HEK293 (cell line): ENCODE measurements around the gene MARK3.

Source experiments
- BCL11A ChIP-seq: fragments of 450-650 bp; formaldehyde crosslinking; IDR thresholded peaks from 2 replicates; pipeline ENCODE4 v1.5.1; 2016; ENCODE audit warnings: low read depth, missing biosample characterization, missing genetic modification characterization
- FEZF1 ChIP-seq: fragments of 450-650 bp; formaldehyde crosslinking; IDR thresholded peaks from 2 replicates; pipeline ENCODE4 v1.5.1; 2016; ENCODE audit warnings: missing biosample characterization, missing genetic modification characterization
- HOXC10 ChIP-seq: sonication (generic); formaldehyde crosslinking; IDR thresholded peaks from 2 replicates; pipeline ENCODE4 v1.8.1; 2023; ENCODE audit warnings: mild to moderate bottlenecking, missing genetic modification reagents
- KLF1 ChIP-seq: fragments of 450-650 bp; formaldehyde crosslinking; IDR thresholded peaks from 2 replicates; pipeline ENCODE4 v1.5.1; 2016; ENCODE audit warnings: missing biosample characterization, missing genetic modification characterization
- MYNN ChIP-seq: fragments of 450-650 bp; formaldehyde crosslinking; IDR thresholded peaks from 2 replicates; pipeline ENCODE4 v1.5.1; 2016; ENCODE audit warnings: missing biosample characterization, missing genetic modification characterization, borderline replicate concordance
- OSR2 ChIP-seq: fragments of 450-650 bp; formaldehyde crosslinking; IDR thresholded peaks from 2 replicates; pipeline ENCODE4 v1.5.1; 2016; ENCODE audit warnings: missing biosample characterization, missing genetic modification characterization
- RBAK ChIP-seq: fragments of 450-650 bp; formaldehyde crosslinking; IDR thresholded peaks from 2 replicates; pipeline ENCODE4 v1.5.1; 2016; ENCODE audit warnings: missing biosample characterization, missing genetic modification characterization
- SCRT2 ChIP-seq: fragments of 450-650 bp; formaldehyde crosslinking; IDR thresholded peaks from 2 replicates; pipeline ENCODE4 v1.5.1; 2016; ENCODE audit warnings: missing biosample characterization, missing genetic modification characterization
- SP7 ChIP-seq: fragments of 450-650 bp; formaldehyde crosslinking; IDR thresholded peaks from 2 replicates; pipeline ENCODE4 v1.5.1; 2016; ENCODE audit warnings: missing biosample characterization, missing genetic modification characterization
- WT1 ChIP-seq: fragments of 450-650 bp; formaldehyde crosslinking; IDR thresholded peaks from 2 replicates; pipeline ENCODE4 v1.5.1; 2016; ENCODE audit warnings: missing biosample characterization, missing genetic modification characterization
- ZBTB11 ChIP-seq: fragments of 450-650 bp; formaldehyde crosslinking; conservative IDR thresholded peaks from 2 replicates; pipeline ENCODE4 v1.5.1; 2016; ENCODE audit warnings: low read depth, missing biosample characterization, missing genetic modification characterization
- ZBTB20 ChIP-seq: fragments of 450-650 bp; formaldehyde crosslinking; IDR thresholded peaks from 2 replicates; pipeline ENCODE4 v1.5.1; 2016; ENCODE audit warnings: missing biosample characterization, missing genetic modification characterization
- ZEB2 ChIP-seq: fragments of 450-650 bp; formaldehyde crosslinking; IDR thresholded peaks from 2 replicates; pipeline ENCODE4 v1.5.1; 2016; ENCODE audit warnings: missing biosample characterization, missing genetic modification characterization
- ZFP37 ChIP-seq: fragments of 450-650 bp; formaldehyde crosslinking; IDR thresholded peaks from 2 replicates; pipeline ENCODE4 v1.5.1; 2016; ENCODE audit warnings: missing biosample characterization, missing genetic modification characterization
- ZNF146 ChIP-seq: fragments of 450-650 bp; formaldehyde crosslinking; IDR thresholded peaks from 2 replicates; pipeline ENCODE4 v1.5.1; 2016; ENCODE audit warnings: missing biosample characterization, missing genetic modification characterization
- ZNF157 ChIP-seq: fragments of 450-650 bp; formaldehyde crosslinking; IDR thresholded peaks from 2 replicates; pipeline ENCODE4 v1.5.1; 2016; ENCODE audit warnings: missing biosample characterization, missing genetic modification characterization
- ZNF19 ChIP-seq: fragments of 450-650 bp; formaldehyde crosslinking; IDR thresholded peaks from 2 replicates; pipeline ENCODE4; 2016; ENCODE audit warnings: missing biosample characterization, missing genetic modification characterization, low read depth
- ZNF2 ChIP-seq: fragments of 450-650 bp; formaldehyde crosslinking; IDR thresholded peaks from 2 replicates; pipeline ENCODE4 v1.5.1; 2016; ENCODE audit warnings: missing biosample characterization, missing genetic modification characterization
- ZNF202 ChIP-seq: fragments of 450-650 bp; formaldehyde crosslinking; IDR thresholded peaks from 2 replicates; pipeline ENCODE4 v1.5.1; 2016; ENCODE audit warnings: missing biosample characterization, missing genetic modification characterization, borderline replicate concordance
- ZNF324 ChIP-seq: fragments of 450-650 bp; formaldehyde crosslinking; IDR thresholded peaks from 2 replicates; pipeline ENCODE4 v1.5.1; 2016; ENCODE audit warnings: missing biosample characterization, missing genetic modification characterization
- ZNF335 ChIP-seq: fragments of 450-650 bp; formaldehyde crosslinking; conservative IDR thresholded peaks from 2 replicates; pipeline ENCODE4 v1.5.1; 2016; ENCODE audit warnings: missing biosample characterization, missing genetic modification characterization
- ZNF394 ChIP-seq: fragments of 450-650 bp; formaldehyde crosslinking; IDR thresholded peaks from 2 replicates; pipeline ENCODE4 v1.5.1; 2016; ENCODE audit warnings: missing biosample characterization, missing genetic modification characterization, mild to moderate bottlenecking, moderate library complexity, borderline replicate concordance
- ZNF501 ChIP-seq: fragments of 450-650 bp; formaldehyde crosslinking; IDR thresholded peaks from 2 replicates; pipeline ENCODE4 v1.5.1; 2016; ENCODE audit warnings: missing biosample characterization, missing genetic modification characterization
- ZNF561 ChIP-seq: fragments of 450-650 bp; IDR thresholded peaks from 2 replicates; pipeline ENCODE4 v1.5.1; 2018; ENCODE audit warnings: missing biosample characterization, missing genetic modification characterization, borderline replicate concordance
- ZNF623 ChIP-seq: fragments of 450-650 bp; formaldehyde crosslinking; IDR thresholded peaks from 2 replicates; pipeline ENCODE4 v1.5.1; 2016; ENCODE audit warnings: missing biosample characterization, missing genetic modification characterization
- ZNF629 ChIP-seq: fragments of 450-650 bp; formaldehyde crosslinking; IDR thresholded peaks from 2 replicates; pipeline ENCODE4 v1.5.1; 2017; ENCODE audit warnings: missing biosample characterization, missing genetic modification characterization
- ZNF654 ChIP-seq: fragments of 450-650 bp; formaldehyde crosslinking; IDR thresholded peaks from 2 replicates; pipeline ENCODE4 v1.5.1; 2016; ENCODE audit warnings: low read depth, missing biosample characterization, missing genetic modification characterization
- ZNF660 ChIP-seq: fragments of 450-650 bp; IDR thresholded peaks from 2 replicates; pipeline ENCODE4 v1.5.1; 2018; ENCODE audit warnings: missing biosample characterization, mild to moderate bottlenecking, missing genetic modification characterization
- ZNF692 ChIP-seq: fragments of 450-650 bp; formaldehyde crosslinking; IDR thresholded peaks from 2 replicates; pipeline ENCODE4 v1.5.1; 2016; ENCODE audit warnings: missing biosample characterization, missing genetic modification characterization
- ZNF777 ChIP-seq: fragments of 450-650 bp; formaldehyde crosslinking; IDR thresholded peaks from 2 replicates; pipeline ENCODE4 v1.5.1; 2017; ENCODE audit warnings: missing biosample characterization, missing genetic modification characterization, borderline replicate concordance
- ZNF837 ChIP-seq: fragments of 450-650 bp; formaldehyde crosslinking; IDR thresholded peaks from 2 replicates; pipeline ENCODE4 v1.5.1; 2016; ENCODE audit warnings: missing biosample characterization, missing genetic modification characterization
- ZXDB ChIP-seq: fragments of 450-650 bp; formaldehyde crosslinking; IDR thresholded peaks from 2 replicates; pipeline ENCODE4 v1.5.1; 2016; ENCODE audit warnings: missing biosample characterization, missing genetic modification characterization

Gene MARK3

GRCh38 chr14:103520657-103521437 lies 135.6 kb downstream of the MARK3 start (continued):
- TF ChIP-seq ZNF561 (tag by site-specific recombination), result peak; percentile 93; the same call in 1 of the 2 replicates
- no peak for TF ChIP-seq ZNF623 (tag by site-specific recombination)
- TF ChIP-seq SP7, result peak; percentile 94
- peak; percentile 45; the same call in 1 of the 2 replicates for TF ChIP-seq FEZF1 (tag by site-specific recombination)
- no peak for TF ChIP-seq ZNF157 (tag by site-specific recombination)
- peak; percentile 78 for TF ChIP-seq ZNF146
- peak; percentile 98 for TF ChIP-seq ZNF2 (tag by site-specific recombination)
- TF ChIP-seq ZNF394 (tag by site-specific recombination), result peak; percentile 95; the same call in 1 of the 2 replicates
- peak; percentile 100 for TF ChIP-seq ZXDB (tag by site-specific recombination)
- TF ChIP-seq ZBTB20 (tag by site-specific recombination), result peak; percentile 85
- TF ChIP-seq ZNF692, result peak; percentile 99
- no peak for TF ChIP-seq ZNF19 (tag by site-specific recombination)
- TF ChIP-seq OSR2 (tag by site-specific recombination), result peak; percentile 99
- peak; percentile 99 for TF ChIP-seq ZNF629
- peak; percentile 53; the same call in 1 of the 2 replicates for TF ChIP-seq SCRT2 (tag by site-specific recombination)
- TF ChIP-seq MYNN (tag by site-specific recombination), result peak; percentile 48; the same call in 1 of the 2 replicates
- peak; percentile 99 for TF ChIP-seq BCL11A
- TF ChIP-seq ZNF837 (tag by site-specific recombination), result peak; percentile 87
- peak; percentile 72; the same call in 1 of the 2 replicates for TF ChIP-seq ZNF777 (tag by site-specific recombination)
- TF ChIP-seq ZNF654 (tag by site-specific recombination), result no peak
- TF ChIP-seq ZNF324, result peak; percentile 95
- peak; percentile 38; the same call in 1 of the 2 replicates for TF ChIP-seq ZBTB11 (tag by site-specific recombination)
- peak; percentile 30 for TF ChIP-seq ZNF660 (tag by site-specific recombination)
- TF ChIP-seq HOXC10 (CRISPR knock-in tag), result no peak
- 0 out of 2 replicates have a peak, but pooled peaks have one; percentile 33 for TF ChIP-seq ZNF335 (tag by site-specific recombination)
- no peak for TF ChIP-seq RBAK (tag by site-specific recombination)
- TF ChIP-seq WT1 (tag by site-specific recombination), result peak; percentile 93
- peak; percentile 90 for TF ChIP-seq KLF1 (tag by site-specific recombination)
- no peak for TF ChIP-seq ZNF202 (tag by site-specific recombination)
- 0 out of 2 replicates have a peak, but pooled peaks have one; percentile 85 for TF ChIP-seq ZFP37 (tag by site-specific recombination)
- TF ChIP-seq ZEB2 (tag by site-specific recombination), result peak; percentile 100
- TF ChIP-seq ZNF501, result peak; percentile 93
- TF ChIP-seq, all 188 proteins: peak for 90
